Measurements from ENCODE around the gene SERPINH1.

Gene SERPINH1

DNA sequence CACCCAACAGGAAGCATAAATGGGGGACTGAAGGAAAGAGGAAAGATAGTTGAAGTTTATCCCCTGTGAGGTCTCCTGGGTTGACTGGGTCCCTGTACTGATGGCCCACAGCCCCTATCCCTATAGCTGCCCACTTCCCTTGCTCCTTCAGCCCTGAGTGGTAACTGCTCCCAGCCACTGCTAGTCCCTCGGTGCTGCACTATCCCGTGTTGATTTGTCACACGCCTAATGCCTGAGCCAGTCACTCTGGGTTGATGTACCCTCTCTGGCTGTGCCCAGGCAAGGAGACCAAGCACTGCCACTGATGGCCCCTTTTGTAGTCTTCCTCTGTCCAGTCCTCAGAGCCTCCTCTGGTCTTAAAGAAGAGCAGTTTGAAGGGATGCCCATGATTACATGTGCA, 45.9 kb upstream of the SERPINH1 start:
- Histone ChIP-seq H3K4me1 (ENCODE audit: low read length) (peaks cover 6% of the 10 kb centered on the region; the same call in 1 of the 2 replicates), H3K36me3 (replicated peaks; ENCODE audit: insufficient read depth, low read length) (no peaks in the 10 kb centered on the region), H3K4me2 (ENCODE audit: low read depth, low read length) (no peak overlapping the region), H3K27ac (ENCODE audit: low read length) (no peak overlapping the region), H2AFZ (ENCODE audit: low read length) (no peak overlapping the region), H3F3A (ENCODE audit: insufficient read depth, low read length) (no peaks in the 10 kb centered on the region), H3K79me2 (ENCODE audit: low read length) (no peaks in the 10 kb centered on the region), H3K27me3 (replicated peaks; ENCODE audit: insufficient read depth, low read length) (no peaks in the 10 kb centered on the region), H3K9me3 (replicated peaks; ENCODE audit: insufficient read depth, low read length) (no peaks in the 10 kb centered on the region), H3K4me3 (ENCODE audit: low read length) (no peak overlapping the region), H3K9me2 (replicated peaks; ENCODE audit: insufficient read depth, low read length) (no peaks in the 10 kb centered on the region), H3K9ac (ENCODE audit: low read length) (no peak overlapping the region), H4K20me1 (ENCODE audit: insufficient read depth, low read length) (no peaks in the 10 kb centered on the region)
- no peak for DNase-seq
- TF ChIP-seq EZH2phosphoT487 (IDR thresholded peaks at IDR 0.05; ENCODE audit: low read length) (no peak), EZH2 (optimal IDR thresholded peaks at IDR 0.05; ENCODE audit: low read depth, low read length) (no peak)
- TF ChIP-seq, protein P1, sequence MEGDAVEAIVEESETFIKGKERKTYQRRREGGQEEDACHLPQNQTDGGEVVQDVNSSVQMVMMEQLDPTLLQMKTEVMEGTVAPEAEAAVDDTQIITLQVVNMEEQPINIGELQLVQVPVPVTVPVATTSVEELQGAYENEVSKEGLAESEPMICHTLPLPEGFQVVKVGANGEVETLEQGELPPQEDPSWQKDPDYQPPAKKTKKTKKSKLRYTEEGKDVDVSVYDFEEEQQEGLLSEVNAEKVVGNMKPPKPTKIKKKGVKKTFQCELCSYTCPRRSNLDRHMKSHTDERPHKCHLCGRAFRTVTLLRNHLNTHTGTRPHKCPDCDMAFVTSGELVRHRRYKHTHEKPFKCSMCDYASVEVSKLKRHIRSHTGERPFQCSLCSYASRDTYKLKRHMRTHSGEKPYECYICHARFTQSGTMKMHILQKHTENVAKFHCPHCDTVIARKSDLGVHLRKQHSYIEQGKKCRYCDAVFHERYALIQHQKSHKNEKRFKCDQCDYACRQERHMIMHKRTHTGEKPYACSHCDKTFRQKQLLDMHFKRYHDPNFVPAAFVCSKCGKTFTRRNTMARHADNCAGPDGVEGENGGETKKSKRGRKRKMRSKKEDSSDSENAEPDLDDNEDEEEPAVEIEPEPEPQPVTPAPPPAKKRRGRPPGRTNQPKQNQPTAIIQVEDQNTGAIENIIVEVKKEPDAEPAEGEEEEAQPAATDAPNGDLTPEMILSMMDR (IDR thresholded peaks at IDR 0.05; ENCODE audit: low read length): no peak

DNA sequence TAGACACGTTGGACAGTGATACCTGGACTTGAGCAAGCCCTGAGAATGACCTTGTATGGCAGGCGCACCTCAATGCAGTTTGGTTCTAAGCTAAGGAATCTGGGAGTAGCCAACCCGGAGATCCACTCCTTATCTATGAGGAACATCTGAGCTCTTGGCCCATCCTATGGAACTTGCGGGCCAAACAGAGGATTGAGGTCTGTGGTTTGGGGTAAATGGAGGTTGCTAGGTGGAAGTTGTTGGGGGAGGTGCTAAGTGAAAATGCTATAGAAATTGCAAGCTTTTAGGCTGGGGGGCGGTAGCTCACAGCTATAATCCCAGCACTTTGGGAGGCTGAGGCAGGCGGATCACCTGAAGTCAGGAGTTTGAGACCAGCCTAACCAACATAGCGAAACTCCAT, 45.2 kb upstream of the SERPINH1 start:
- Histone ChIP-seq H2AFZ (ENCODE audit: low read length) (no peak overlapping the region), H4K20me1 (ENCODE audit: insufficient read depth, low read length) (no peaks in the 10 kb centered on the region), H3F3A (ENCODE audit: insufficient read depth, low read length) (no peaks in the 10 kb centered on the region), H3K27me3 (replicated peaks; ENCODE audit: insufficient read depth, low read length) (no peaks in the 10 kb centered on the region), H3K4me3 (ENCODE audit: low read length) (no peak overlapping the region), H3K27ac (ENCODE audit: low read length) (no peak overlapping the region), H3K9ac (ENCODE audit: low read length) (no peak overlapping the region), H3K9me2 (replicated peaks; ENCODE audit: insufficient read depth, low read length) (no peaks in the 10 kb centered on the region), H3K4me2 (ENCODE audit: low read depth, low read length) (peak overlapping the region; percentile 54; the same call in 1 of the 2 replicates), H3K36me3 (replicated peaks; ENCODE audit: insufficient read depth, low read length) (no peaks in the 10 kb centered on the region), H3K4me1 (ENCODE audit: low read length) (peaks cover 6% of the 10 kb centered on the region; the same call in 1 of the 2 replicates), H3K79me2 (ENCODE audit: low read length) (no peaks in the 10 kb centered on the region), H3K9me3 (replicated peaks; ENCODE audit: insufficient read depth, low read length) (no peaks in the 10 kb centered on the region)
- no peak for DNase-seq
- TF ChIP-seq EZH2phosphoT487 (IDR thresholded peaks at IDR 0.05; ENCODE audit: low read length) (no peak), EZH2 (optimal IDR thresholded peaks at IDR 0.05; ENCODE audit: low read depth, low read length) (no peak)
- TF ChIP-seq, protein P1 (IDR thresholded peaks at IDR 0.05; ENCODE audit: low read length): no peak

DNA sequence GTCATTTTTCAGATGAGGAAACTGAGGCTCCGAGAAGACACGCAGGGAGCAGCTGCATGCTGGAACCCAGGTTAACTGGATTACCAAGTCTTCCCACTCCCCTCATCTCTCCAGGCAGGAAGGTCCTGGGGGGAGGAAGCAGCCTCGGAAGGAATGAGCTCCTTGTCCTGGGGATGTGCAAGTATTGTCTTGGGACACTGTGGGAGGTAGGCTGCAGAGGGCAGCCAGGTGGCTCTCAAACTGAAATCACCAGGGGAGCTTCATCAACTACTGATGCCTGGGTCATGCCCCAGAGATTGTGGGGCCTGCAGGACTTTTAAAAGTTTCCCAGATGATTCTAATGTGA, 43.9 kb upstream of the SERPINH1 start:
- TF ChIP-seq, protein P1 (IDR thresholded peaks at IDR 0.05; ENCODE audit: low read length): no peak
- TF ChIP-seq EZH2 (optimal IDR thresholded peaks at IDR 0.05; ENCODE audit: low read depth, low read length) (no peak), EZH2phosphoT487 (IDR thresholded peaks at IDR 0.05; ENCODE audit: low read length) (no peak)
- no peak overlapping the region for H3K27ac ChIP-seq (ENCODE audit: low read length)
- H4K20me1 ChIP-seq (ENCODE audit: insufficient read depth, low read length): no peaks in the 10 kb centered on the region
- H3K79me2 ChIP-seq (ENCODE audit: low read length): no peaks in the 10 kb centered on the region
- no peak overlapping the region for H3K4me2 ChIP-seq (ENCODE audit: low read depth, low read length)
- peaks cover 6% of the 10 kb centered on the region; the same call in 1 of the 2 replicates for H3K4me1 ChIP-seq (ENCODE audit: low read length)
- no peak for DNase-seq
- no peaks in the 10 kb centered on the region for H3F3A ChIP-seq (ENCODE audit: insufficient read depth, low read length)
- H3K27me3 ChIP-seq (replicated peaks; ENCODE audit: insufficient read depth, low read length): peaks cover 3% of the 10 kb centered on the region; the same call in 1 of the 2 replicates
- H3K4me3 ChIP-seq (ENCODE audit: low read length): no peak overlapping the region
- no peak overlapping the region for H2AFZ ChIP-seq (ENCODE audit: low read length)
- H3K36me3 ChIP-seq (replicated peaks; ENCODE audit: insufficient read depth, low read length): no peaks in the 10 kb centered on the region
- no peaks in the 10 kb centered on the region for H3K9me3 ChIP-seq (replicated peaks; ENCODE audit: insufficient read depth, low read length)
- no peaks in the 10 kb centered on the region for H3K9me2 ChIP-seq (replicated peaks; ENCODE audit: insufficient read depth, low read length)
- no peak overlapping the region for H3K9ac ChIP-seq (ENCODE audit: low read length)

Measured in MM.1S (cell line).